ENCODE measurements around the gene PRKG1.

PRKG1 gene

DNA sequence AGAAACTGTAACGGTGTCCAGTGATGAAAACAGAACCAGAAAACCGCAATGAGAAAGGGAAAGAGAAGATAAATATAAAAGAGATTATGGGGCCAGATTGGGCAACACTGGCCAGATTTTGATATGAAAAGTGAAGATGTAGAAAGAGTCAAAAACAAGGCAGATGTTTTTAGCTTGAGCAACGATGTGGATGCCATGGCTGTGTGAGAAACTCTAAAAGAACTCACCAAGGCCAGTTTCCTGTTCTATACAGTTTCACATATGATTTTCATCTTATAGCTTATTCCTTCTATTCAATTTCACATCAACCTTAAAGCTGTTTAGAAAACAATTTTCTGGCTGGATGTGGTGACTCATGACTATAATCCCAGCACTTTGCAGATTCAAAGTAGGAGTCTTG is 588.8 kb downstream of the PRKG1 start:
- Histone ChIP-seq H2BK120ac (ENCODE audit: low read depth, low read length) (no peak overlapping the region), H3K27me3 (ENCODE audit: insufficient read depth, low read length, poor library complexity) (no peaks in the 10 kb centered on the region), H3K36me3 (ENCODE audit: control insufficient read depth, insufficient read depth, low read length) (no peaks in the 10 kb centered on the region), H3K56ac (ENCODE audit: low read length) (no peak overlapping the region), H3K4ac (ENCODE audit: low read depth, low read length) (no peak overlapping the region), H3K27ac (ENCODE audit: low read depth, low read length) (no peak overlapping the region), H3K79me2 (ENCODE audit: control insufficient read depth, insufficient read depth, low read length) (no peaks in the 10 kb centered on the region), H2BK5ac (ENCODE audit: low read length) (no peak overlapping the region), H3K23ac (ENCODE audit: low read length) (no peak overlapping the region), H4K8ac (ENCODE audit: low read depth, low read length) (no peak overlapping the region), H3K4me1 (ENCODE audit: control insufficient read depth, low read depth, low read length) (no peaks in the 10 kb centered on the region), H3K79me1 (ENCODE audit: low read length) (no peaks in the 10 kb centered on the region), H3K18ac (ENCODE audit: low read length) (no peak overlapping the region), H4K5ac (ENCODE audit: low read length) (no peak overlapping the region), H3K4me2 (ENCODE audit: low read length) (no peak overlapping the region), H2BK15ac (replicated peaks; ENCODE audit: low read depth) (no peak overlapping the region), H3K4me3 (ENCODE audit: low read length) (no peak overlapping the region), H3K9ac (ENCODE audit: low read length) (no peak overlapping the region), H2AK5ac (ENCODE audit: low read length) (no peak overlapping the region)
- WGBS (ENCODE audit: extremely low coverage, insufficient coverage, low lambda C conversion rate), result no CpG with 5 or more reads among the region's 3 CpGs
- no peak for DNase-seq

DNA sequence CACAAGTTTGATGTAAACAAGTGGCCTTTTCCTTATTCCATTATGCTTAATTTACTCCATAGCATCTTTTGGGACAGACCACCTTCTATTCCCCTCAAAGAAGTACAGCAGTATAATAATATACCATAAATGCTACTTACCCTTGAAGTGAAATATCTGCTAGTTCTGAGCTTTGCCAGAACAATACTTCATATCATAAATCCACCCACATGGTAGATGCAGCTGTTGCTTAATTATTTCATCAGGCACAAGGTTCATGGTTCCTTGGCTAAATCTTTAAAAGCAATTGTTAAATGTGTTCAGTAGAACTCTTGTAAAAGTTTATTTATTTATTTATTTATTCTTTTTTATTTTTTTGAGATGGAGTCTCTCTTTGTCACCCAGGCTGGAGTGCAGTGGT is 592.2 kb downstream of the PRKG1 start:
- Histone ChIP-seq H3K79me2 (ENCODE audit: control insufficient read depth, insufficient read depth, low read length) (no peaks in the 10 kb centered on the region), H3K56ac (ENCODE audit: low read length) (no peak overlapping the region), H4K8ac (ENCODE audit: low read depth, low read length) (no peak overlapping the region), H3K23ac (ENCODE audit: low read length) (no peak overlapping the region), H2AK5ac (ENCODE audit: low read length) (no peak overlapping the region), H3K4me3 (ENCODE audit: low read length) (no peak overlapping the region), H4K5ac (ENCODE audit: low read length) (no peak overlapping the region), H3K36me3 (ENCODE audit: control insufficient read depth, insufficient read depth, low read length) (no peaks in the 10 kb centered on the region), H3K4me1 (ENCODE audit: control insufficient read depth, low read depth, low read length) (no peaks in the 10 kb centered on the region), H3K9ac (ENCODE audit: low read length) (no peak overlapping the region), H2BK5ac (ENCODE audit: low read length) (no peak overlapping the region), H2BK15ac (replicated peaks; ENCODE audit: low read depth) (no peak overlapping the region), H3K27me3 (ENCODE audit: insufficient read depth, low read length, poor library complexity) (no peaks in the 10 kb centered on the region), H3K18ac (ENCODE audit: low read length) (no peak overlapping the region), H3K79me1 (ENCODE audit: low read length) (no peaks in the 10 kb centered on the region), H3K27ac (ENCODE audit: low read depth, low read length) (no peak overlapping the region), H3K4me2 (ENCODE audit: low read length) (no peak overlapping the region), H3K4ac (ENCODE audit: low read depth, low read length) (no peak overlapping the region), H2BK120ac (ENCODE audit: low read depth, low read length) (no peak overlapping the region)
- no peak for DNase-seq

DNA sequence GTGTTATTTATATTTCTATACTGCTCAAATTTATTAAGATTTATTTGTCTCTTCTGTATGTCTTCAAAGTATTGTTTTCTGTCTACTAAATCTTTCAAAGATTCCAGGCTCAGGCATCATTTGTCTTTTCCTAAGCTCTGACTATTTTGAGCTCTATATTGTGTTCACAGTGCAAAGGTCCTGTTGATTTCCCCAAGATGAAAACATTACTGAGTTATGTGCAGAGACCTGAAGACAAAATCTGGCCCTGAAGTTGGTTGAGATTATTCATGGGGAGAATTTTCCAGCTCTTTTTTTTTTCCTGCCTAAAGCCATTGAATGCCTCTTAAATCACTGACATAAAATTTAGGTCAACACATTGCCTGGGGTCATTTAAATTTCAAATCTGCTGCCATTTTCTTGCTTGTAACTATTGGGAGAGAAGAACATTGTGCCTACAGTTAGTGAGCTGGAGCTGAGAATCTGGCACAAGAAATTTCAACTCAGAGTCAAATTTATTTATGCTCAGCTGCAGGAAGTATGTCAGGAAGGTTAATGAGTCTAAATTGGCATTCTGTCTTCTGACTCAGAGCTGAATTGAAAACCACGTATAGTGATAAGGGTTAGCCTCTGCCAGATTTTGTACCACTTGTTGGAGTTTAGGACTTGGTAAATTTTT is 593.5 kb downstream of the PRKG1 start:
- no peak overlapping the region for H4K8ac ChIP-seq (ENCODE audit: low read depth, low read length)
- H3K56ac ChIP-seq (ENCODE audit: low read length), result no peak overlapping the region
- H3K27ac ChIP-seq (ENCODE audit: low read depth, low read length), result no peak overlapping the region
- H4K5ac ChIP-seq (ENCODE audit: low read length), result no peak overlapping the region
- no peaks in the 10 kb centered on the region for H3K4me1 ChIP-seq (ENCODE audit: control insufficient read depth, low read depth, low read length)
- H3K4ac ChIP-seq (ENCODE audit: low read depth, low read length), result no peak overlapping the region
- H3K27me3 ChIP-seq (ENCODE audit: insufficient read depth, low read length, poor library complexity), result no peaks in the 10 kb centered on the region
- WGBS (ENCODE audit: extremely low coverage, insufficient coverage, low lambda C conversion rate), result no CpG with 5 or more reads among the region's 1 CpG
- H2BK15ac ChIP-seq (replicated peaks; ENCODE audit: low read depth), result no peak overlapping the region
- DNase-seq, result no peak
- H2AK5ac ChIP-seq (ENCODE audit: low read length), result no peak overlapping the region
- H3K18ac ChIP-seq (ENCODE audit: low read length), result no peak overlapping the region
- H3K4me2 ChIP-seq (ENCODE audit: low read length), result no peak overlapping the region
- H3K9ac ChIP-seq (ENCODE audit: low read length), result no peak overlapping the region
- H2BK120ac ChIP-seq (ENCODE audit: low read depth, low read length), result no peak overlapping the region
- H2BK5ac ChIP-seq (ENCODE audit: low read length), result no peak overlapping the region
- no peak overlapping the region for H3K23ac ChIP-seq (ENCODE audit: low read length)
- no peaks in the 10 kb centered on the region for H3K79me1 ChIP-seq (ENCODE audit: low read length)
- no peak overlapping the region for H3K4me3 ChIP-seq (ENCODE audit: low read length)
- no peaks in the 10 kb centered on the region for H3K36me3 ChIP-seq (ENCODE audit: control insufficient read depth, insufficient read depth, low read length)
- H3K79me2 ChIP-seq (ENCODE audit: control insufficient read depth, insufficient read depth, low read length), result no peaks in the 10 kb centered on the region

- H3K79me2 ChIP-seq (ENCODE audit: control insufficient read depth, insufficient read depth, low read length), result no peaks in the 10 kb centered on the region
- no peaks in the 10 kb centered on the region for H3K4me1 ChIP-seq (ENCODE audit: control insufficient read depth, low read depth, low read length)
- no peak overlapping the region for H4K8ac ChIP-seq (ENCODE audit: low read depth, low read length)
- H3K9ac ChIP-seq (ENCODE audit: low read length), result no peak overlapping the region
- no peaks in the 10 kb centered on the region for H3K27me3 ChIP-seq (ENCODE audit: insufficient read depth, low read length, poor library complexity)
- H3K18ac ChIP-seq (ENCODE audit: low read length), result no peak overlapping the region
- no peak overlapping the region for H3K4me2 ChIP-seq (ENCODE audit: low read length)
- no peak overlapping the region for H3K4ac ChIP-seq (ENCODE audit: low read depth, low read length)
- H3K56ac ChIP-seq (ENCODE audit: low read length), result no peak overlapping the region
- H3K27ac ChIP-seq (ENCODE audit: low read depth, low read length), result no peak overlapping the region
- H3K79me1 ChIP-seq (ENCODE audit: low read length), result no peaks in the 10 kb centered on the region
- H3K23ac ChIP-seq (ENCODE audit: low read length), result no peak overlapping the region
- H2BK120ac ChIP-seq (ENCODE audit: low read depth, low read length), result no peak overlapping the region
- DNase-seq, result no peak
- H3K4me3 ChIP-seq (ENCODE audit: low read length), result no peak overlapping the region
- no peak overlapping the region for H4K5ac ChIP-seq (ENCODE audit: low read length)
- no peak overlapping the region for H2BK15ac ChIP-seq (replicated peaks; ENCODE audit: low read depth)
- no peak overlapping the region for H2BK5ac ChIP-seq (ENCODE audit: low read length)
- no peaks in the 10 kb centered on the region for H3K36me3 ChIP-seq (ENCODE audit: control insufficient read depth, insufficient read depth, low read length)
- H2AK5ac ChIP-seq (ENCODE audit: low read length), result no peak overlapping the region
Measured at GRCh38 chr10:51668336-51668689, 594.0 kb downstream of the PRKG1 start.

GRCh38 chr10:51669041-51669440 is 594.8 kb downstream of the PRKG1 start:
- Histone ChIP-seq H3K9ac (ENCODE audit: low read length) (no peak overlapping the region), H2BK5ac (ENCODE audit: low read length) (no peak overlapping the region), H3K18ac (ENCODE audit: low read length) (no peak overlapping the region), H2AK5ac (ENCODE audit: low read length) (no peak overlapping the region), H3K79me2 (ENCODE audit: control insufficient read depth, insufficient read depth, low read length) (no peaks in the 10 kb centered on the region), H3K79me1 (ENCODE audit: low read length) (no peaks in the 10 kb centered on the region), H3K27me3 (ENCODE audit: insufficient read depth, low read length, poor library complexity) (no peaks in the 10 kb centered on the region), H4K5ac (ENCODE audit: low read length) (no peak overlapping the region), H3K4me3 (ENCODE audit: low read length) (no peak overlapping the region), H2BK120ac (ENCODE audit: low read depth, low read length) (no peak overlapping the region), H3K23ac (ENCODE audit: low read length) (no peak overlapping the region), H3K4me2 (ENCODE audit: low read length) (no peak overlapping the region), H2BK15ac (replicated peaks; ENCODE audit: low read depth) (no peak overlapping the region), H3K27ac (ENCODE audit: low read depth, low read length) (no peak overlapping the region), H3K56ac (ENCODE audit: low read length) (no peak overlapping the region), H3K4me1 (ENCODE audit: control insufficient read depth, low read depth, low read length) (no peaks in the 10 kb centered on the region), H3K4ac (ENCODE audit: low read depth, low read length) (no peak overlapping the region), H4K8ac (ENCODE audit: low read depth, low read length) (no peak overlapping the region), H3K36me3 (ENCODE audit: control insufficient read depth, insufficient read depth, low read length) (no peaks in the 10 kb centered on the region)
- DNase-seq, result no peak
- no CpG with 5 or more reads among the region's 5 CpGs for WGBS (ENCODE audit: extremely low coverage, insufficient coverage, low lambda C conversion rate)

DNA sequence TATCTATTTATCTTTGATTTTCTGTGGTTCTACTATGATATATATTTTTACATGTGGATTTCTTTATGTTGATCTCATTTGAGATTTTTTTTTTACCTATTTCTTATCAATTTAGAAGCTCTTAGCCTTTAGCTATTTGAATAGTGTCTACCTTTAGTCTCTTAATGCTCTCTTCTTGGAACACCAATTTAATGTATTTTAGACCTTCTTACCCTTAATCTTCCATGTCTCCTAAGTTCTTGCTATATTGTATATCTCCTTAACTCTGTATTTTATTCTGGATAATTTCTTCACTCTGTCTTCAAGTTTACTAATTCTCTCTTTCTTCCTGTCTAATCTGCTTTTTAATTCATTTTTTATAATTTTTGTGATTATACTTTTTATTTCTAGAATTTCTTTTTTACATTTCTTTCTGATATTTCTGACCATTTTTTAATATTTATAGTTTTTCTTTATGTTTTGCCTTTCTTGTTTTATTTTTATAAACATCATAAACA is 597.8 kb downstream of the PRKG1 start:
- Histone ChIP-seq H2BK120ac (ENCODE audit: low read depth, low read length) (no peak overlapping the region), H3K9ac (ENCODE audit: low read length) (no peak overlapping the region), H2BK5ac (ENCODE audit: low read length) (no peak overlapping the region), H3K56ac (ENCODE audit: low read length) (no peak overlapping the region), H3K4me2 (ENCODE audit: low read length) (no peak overlapping the region), H4K5ac (ENCODE audit: low read length) (no peak overlapping the region), H3K4ac (ENCODE audit: low read depth, low read length) (no peak overlapping the region), H3K4me1 (ENCODE audit: control insufficient read depth, low read depth, low read length) (no peaks in the 10 kb centered on the region), H3K79me2 (ENCODE audit: control insufficient read depth, insufficient read depth, low read length) (no peaks in the 10 kb centered on the region), H3K4me3 (ENCODE audit: low read length) (no peak overlapping the region), H2BK15ac (replicated peaks; ENCODE audit: low read depth) (no peak overlapping the region), H3K27ac (ENCODE audit: low read depth, low read length) (no peak overlapping the region), H3K18ac (ENCODE audit: low read length) (no peak overlapping the region), H4K8ac (ENCODE audit: low read depth, low read length) (no peak overlapping the region), H3K23ac (ENCODE audit: low read length) (no peak overlapping the region), H2AK5ac (ENCODE audit: low read length) (no peak overlapping the region), H3K36me3 (ENCODE audit: control insufficient read depth, insufficient read depth, low read length) (no peaks in the 10 kb centered on the region), H3K79me1 (ENCODE audit: low read length) (no peaks in the 10 kb centered on the region), H3K27me3 (ENCODE audit: insufficient read depth, low read length, poor library complexity) (no peaks in the 10 kb centered on the region)
- DNase-seq, result no peak
